ENCODE data around the gene GAL3ST2.
"Not testable (repeated sequence)": the region's sequence is repeated elsewhere in the genome, so short reads cannot be mapped to it uniquely, and the experiment has no call there.

GAL3ST2 gene

DNA sequence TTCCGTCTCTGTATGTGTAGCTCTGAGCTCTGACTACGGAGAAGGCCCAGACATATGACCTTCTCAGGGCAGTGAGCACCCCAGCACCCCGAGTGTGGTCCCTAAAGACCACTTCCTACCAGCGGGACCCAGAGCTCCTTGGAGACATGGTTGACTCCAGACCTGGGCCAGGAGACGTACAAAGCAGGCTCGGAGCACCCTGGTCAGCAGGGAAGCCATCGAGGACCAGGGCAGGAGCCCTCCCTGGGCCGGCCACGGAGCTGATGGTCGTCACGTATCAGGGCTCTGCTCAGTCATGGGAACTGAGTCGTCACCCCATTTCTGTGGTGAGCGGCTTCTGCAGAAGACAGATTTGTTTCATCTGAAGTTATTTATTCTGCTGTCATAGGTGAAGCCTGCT is 19.6 kb downstream of the GAL3ST2 start:
- no peak for DNase-seq

DNA sequence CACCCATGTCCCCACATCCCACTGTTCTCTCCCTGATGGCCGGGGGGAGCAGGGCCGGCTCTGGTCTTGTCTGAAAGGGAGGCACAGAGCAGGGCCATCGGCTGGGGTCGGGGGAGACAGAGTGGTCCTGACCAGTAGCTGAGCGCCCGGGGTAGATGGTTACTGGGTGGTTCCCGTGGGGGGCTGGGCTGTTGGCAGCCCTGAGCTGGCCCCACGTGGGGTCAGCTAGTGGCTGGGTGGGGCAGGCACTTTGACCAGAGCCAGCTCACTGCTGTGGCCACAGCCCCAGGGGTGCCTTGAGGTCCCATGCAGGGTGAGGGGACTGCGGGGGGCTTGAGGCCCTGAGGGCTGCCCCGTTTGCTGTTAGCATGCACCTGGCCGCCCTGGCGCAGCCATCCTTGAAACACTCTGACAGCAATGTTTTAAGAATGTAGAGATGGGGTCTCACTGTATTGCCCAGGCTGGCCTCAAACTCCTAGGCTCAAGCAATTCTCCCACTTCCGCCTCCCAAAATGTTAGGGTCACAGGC is 20.1 kb downstream of the GAL3ST2 start:
- DNase-seq: no peak

GRCh38 chr2:241797441-241798080 is 20.9 kb downstream of the GAL3ST2 start:
- DNase-seq: no peak

- DNase-seq: no peak
These were observed 21.5 kb downstream of the GAL3ST2 start for GRCh38 chr2:241798081-241798630.

GRCh38 chr2:241798631-241799521 is 22.3 kb downstream of the GAL3ST2 start:
- DNase-seq: no peak

GRCh38 chr2:241799522-241800197 is 23.0 kb downstream of the GAL3ST2 start:
- DNase-seq: no peak

DNA sequence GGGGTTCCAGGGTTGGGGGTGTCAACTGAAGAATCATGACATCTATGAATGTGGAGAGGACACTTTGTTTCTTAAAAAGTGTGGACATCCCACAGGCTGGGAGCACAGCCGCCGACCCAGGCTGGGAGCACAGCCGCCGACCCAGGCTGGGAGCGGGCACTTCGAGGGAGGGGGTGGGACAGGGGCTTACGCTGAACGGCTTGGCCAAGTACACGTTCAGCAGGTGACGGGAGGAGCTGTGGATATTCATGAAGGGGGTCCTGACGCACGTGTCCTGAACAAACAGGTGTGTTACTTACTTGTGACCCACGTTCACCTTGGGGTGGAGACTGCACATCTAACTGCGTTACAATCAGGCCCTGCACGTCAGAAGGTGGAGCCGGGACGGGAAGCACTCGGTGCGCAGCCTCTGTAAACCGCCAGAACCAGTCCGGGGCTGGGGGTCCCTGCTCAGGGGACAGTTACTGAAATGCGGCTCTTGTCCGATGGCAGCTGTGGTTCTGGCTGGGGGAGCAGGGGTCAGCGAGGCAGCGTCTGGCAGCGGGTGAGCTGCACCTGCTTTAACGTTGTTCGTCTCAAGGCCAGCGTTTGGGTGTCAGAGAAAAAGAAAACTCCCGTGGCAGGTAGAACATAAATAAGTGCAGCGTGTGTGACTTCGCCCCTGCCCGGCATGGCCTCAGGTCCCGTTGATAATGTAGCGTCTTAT is 23.7 kb downstream of the GAL3ST2 start:
- DNase-seq: not testable (repeated sequence)

DNA sequence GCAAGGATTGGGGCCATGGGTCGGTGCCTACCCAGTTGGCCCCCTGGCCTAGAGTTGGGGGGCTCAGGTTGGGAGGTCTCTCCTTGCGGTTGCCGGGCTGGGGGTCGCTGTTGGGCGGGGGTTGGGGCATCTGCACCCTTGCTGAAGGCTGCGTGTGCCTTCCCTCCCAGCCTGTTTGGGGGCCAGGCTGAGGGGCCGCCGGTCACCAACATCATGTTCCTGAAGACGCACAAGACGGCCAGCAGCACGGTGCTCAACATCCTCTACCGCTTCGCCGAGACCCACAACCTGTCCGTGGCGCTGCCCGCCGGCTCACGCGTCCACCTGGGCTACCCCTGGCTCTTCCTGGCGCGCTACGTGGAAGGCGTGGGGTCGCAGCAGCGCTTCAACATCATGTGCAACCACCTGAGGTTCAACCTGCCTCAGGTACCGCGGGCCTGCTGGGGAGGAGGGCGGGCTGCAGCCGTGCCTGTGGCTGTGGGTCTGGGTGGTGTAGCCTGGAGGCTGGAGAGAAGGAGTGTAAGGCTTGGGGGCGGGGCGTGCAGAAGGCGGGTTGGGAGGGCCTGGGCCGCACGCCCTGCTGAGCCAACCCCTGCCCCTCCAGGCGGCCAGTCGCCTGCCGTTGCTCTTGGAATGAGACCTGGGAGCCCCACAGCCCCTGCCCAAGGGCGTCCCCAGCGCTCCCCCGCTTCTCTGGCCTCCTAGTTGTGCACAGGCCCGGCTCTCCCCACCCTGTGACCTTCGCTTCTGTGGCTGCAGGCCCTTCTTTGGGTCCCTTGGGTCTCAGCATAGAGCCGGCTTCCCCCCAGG is 25.2 kb downstream of the GAL3ST2 start:
- peak; percentile 46 for DNase-seq

DNA sequence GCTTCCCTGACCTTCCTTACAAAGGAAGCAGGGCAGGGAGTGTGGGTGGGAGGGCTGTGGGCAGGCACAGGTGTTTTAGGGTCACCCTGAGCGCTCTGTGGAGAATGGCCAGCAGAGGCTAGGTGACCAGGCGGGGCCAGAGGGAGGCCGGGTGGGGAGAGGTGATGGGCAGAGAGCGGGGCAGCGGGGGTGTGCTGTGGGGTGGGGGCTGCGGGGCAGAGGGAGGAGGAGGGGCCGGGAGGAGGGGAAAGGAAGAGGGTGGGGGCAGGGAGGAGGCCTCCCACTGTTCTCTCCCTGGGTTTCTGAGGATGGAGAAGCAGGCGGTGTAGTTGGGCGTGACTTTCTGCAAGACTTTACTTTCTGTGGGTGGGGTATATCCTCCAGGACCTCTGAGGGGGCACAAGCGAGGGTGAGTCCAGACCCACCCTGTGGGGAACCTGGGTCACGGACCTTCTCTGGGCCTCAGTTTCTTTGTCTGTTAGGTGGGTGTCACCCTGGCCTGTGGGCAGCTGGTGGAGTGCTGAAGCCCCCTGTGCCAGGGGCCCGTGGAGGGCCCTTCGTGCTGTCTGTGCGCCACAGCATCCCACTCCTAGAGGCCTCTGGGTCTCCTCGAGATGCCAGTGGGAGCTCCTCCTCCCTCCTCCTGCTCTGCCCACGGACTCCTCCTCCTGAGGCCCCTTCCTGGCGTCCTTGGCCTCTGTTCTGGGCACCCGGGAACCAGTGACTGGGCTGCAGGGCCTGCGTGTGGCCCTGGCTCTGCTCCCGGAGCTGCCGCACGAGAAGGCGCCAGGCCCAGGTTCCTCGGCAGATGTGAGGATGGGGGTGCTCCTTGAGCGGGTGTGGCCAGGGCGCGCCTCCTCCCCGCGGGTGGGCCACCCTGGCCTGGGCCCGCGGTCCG is 26.0 kb downstream of the GAL3ST2 start:
- no peak for DNase-seq

- no peak for DNase-seq
These were observed 27.0 kb downstream of the GAL3ST2 start for GRCh38 chr2:241803387-241804325.

DNA sequence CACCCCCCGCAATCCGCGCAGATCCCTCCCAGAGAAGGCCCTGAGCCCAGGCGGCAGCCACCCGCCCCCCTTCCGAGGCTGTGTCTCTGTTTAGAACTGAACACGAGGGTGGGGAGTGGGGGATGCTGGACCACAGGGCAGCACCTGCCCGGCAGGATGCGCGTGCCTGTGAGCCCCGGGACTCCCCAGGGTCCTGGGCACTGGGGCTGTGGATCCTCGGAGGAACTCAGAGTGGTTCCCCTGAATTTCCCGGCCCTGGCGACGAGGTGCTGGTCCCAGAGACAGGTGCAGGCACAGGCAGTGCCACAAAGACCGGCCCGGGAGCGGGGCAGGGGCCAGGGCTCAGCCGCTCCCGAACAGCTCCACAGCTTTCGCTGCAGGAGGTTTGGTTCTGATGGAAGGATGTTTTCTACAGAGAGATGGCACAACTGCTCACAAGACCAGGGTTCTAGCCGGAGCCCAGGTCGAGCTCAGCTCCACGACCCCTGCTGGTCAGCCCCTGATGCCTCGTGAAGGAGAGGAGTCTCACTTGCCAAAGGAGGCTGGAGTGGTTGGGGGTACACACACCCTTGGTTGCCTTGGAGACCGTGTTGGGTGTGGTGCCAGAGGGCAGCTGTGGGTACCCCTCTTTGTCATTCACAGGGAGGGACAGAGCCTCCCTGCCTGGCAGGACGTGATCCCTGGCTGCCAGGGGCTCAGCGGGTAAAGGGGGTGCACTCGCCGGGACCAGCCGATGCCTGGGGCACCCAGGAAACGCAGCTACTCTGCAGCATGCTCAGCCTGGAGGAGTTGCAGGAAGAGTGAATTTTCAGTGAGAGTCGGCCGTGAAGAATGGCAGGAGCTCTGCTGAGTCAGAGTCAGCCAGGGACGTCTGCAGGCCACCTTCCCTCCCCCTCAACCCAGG is 28.0 kb downstream of the GAL3ST2 start:
- no peak for DNase-seq

GRCh38 chr2:241806217-241806616 is 29.6 kb downstream of the GAL3ST2 start:
- DNase-seq: not testable (repeated sequence)

DNA sequence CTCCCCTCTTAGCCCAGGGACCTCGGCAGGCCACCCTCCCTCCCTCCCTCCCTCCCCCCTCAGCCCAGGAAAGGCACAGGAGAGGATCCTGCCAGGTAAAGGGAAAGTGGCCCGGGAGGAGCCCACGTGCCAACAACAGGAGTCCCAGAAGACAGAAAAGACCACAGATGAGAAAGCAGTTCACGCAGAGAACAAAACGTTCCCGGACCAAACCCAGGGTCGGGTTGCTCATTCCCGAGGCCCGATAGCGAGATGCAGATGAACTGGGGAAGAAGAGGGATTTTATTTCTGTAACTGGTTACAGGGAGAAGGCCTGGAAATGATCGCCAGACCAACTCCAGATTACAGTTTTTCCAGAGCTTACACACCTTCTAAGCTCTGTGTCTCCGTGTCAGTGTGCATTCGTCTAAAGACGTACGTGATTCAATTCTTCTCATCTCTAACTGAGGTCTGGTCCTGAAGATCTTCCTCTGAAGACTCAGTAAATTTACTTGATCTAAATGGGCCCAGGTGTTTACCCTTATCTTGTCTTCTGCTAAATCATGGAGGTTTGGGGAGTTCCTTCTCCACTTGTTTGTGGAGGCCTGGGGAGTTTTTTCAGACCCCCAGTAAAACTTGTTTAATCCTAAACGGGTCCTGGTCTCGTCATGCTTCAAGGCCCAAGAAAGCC is 31.6 kb downstream of the GAL3ST2 start:
- DNase-seq: no peak

DNA sequence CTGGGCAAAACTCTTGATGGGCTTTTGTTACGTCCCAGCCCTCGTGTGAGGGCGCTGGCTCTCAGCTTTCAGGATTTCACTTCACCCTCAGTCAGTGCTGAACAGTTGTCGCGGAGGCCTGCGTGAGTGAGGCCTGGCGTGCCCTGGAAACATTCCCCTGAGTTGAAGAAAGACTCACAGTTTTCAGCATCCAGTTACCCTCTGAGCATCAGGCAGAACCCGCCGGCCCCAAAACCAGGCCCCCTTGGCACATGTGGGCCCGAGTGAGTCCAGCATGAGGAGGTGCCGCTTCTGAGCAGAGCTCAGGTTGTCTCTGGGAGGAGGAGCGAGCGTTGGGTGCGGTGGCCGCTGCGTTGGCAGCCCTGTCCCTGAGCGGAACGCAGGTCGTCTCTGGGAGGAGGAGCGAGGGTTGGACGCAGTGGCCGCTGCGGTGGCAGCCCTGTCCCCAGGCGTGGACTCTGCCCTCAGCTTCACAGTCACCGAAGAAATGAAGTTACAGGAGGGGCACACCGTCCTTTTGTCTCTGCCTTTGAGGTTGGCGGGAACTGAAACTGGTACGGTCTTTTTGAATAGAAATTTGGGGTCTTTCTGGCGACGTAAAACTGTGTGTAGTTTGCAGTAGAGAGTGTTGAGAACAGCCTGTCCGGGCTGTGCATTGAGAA is 32.2 kb downstream of the GAL3ST2 start, which contains the start of gene NEU4:
TSS of gene NEU4 (plus strand) at position 473 of the 662 bp plus-strand sequence. CDS start 5,292 bp downstream, outside the sequence.
- DNase-seq: no peak

- DNase-seq: no peak
These were observed 33.0 kb downstream of the GAL3ST2 start for GRCh38 chr2:241809383-241810306.
